HG03064 (cell line): ENCODE data around the gene RHBDL3.
"Not testable (repeated sequence)": the region's sequence is repeated elsewhere in the genome, so short reads cannot be mapped to it uniquely, and the experiment has no call there.

Experiments
- ATAC-seq: cut with Tn5 transposase; IDR thresholded peaks from one replicate; pipeline ENCODE4 v1.9.1; 2021; ENCODE audit warnings: low read depth; ENCODE audit not compliant: unreplicated experiment

The RHBDL3 gene

DNA sequence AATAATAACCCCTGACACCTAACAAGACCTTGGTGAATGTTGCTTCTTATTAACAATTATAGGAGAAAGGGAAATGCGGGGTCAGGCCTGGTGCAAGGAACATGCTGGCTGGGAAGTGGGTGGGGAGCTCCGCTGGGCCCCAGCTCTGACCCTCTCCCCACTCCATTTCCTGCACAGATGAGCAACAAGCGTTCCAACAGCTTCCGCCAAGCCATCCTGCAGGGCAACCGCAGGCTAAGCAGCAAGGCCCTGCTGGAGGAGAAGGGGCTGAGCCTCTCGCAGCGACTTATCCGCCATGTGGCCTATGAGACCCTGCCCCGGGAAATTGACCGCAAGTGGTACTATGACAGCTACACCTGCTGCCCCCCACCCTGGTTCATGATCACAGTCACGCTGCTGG lies 23.0 kb downstream of the RHBDL3 start:
- no peak for ATAC-seq

GRCh38 chr17:32289471-32290070 lies 23.9 kb downstream of the RHBDL3 start:
- no peak for ATAC-seq

DNA sequence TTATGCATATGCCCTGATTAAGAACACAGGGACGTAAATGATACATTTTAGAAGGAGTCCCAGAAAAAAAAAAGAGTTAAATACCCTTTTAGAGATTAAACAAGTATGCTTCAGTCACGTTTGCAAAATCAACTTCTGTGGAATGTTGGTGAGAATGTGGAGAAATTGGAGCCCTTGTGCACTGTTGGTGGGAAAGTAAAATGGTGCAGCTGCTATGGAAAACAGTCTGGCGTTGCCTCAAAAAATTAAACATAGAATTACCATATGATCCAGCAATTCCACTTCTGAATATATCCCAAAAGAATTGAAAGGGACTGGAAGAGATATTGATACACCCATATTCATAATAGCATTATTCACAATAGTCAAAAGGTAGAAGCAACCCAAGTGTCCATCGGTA lies 26.5 kb downstream of the RHBDL3 start:
- ATAC-seq, result no peak

DNA sequence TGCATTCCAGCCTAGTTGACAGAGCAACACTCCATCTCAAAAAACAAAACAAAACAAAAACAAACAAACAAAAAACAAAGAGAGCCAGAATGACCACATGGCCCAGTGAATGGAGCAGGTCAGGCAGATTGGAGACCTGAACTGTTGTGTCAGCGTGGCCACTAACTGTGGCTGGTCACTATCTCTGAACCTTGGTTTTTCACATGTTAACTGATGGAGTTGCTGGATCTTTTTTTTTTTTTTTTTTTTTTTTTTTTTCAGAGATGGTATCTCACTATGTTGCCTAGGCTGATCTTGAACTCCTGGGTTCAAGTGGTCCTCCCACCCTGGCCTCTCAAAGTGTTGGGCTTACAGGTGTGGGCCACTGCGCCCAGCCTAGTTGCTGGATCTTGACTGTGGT lies 31.8 kb downstream of the RHBDL3 start:
- no peak for ATAC-seq

- no peak for ATAC-seq
Measured at GRCh38 chr17:32297860-32298259, 32.2 kb downstream of the RHBDL3 start.

- no peak for ATAC-seq
Measured at GRCh38 chr17:32298298-32298697, 32.7 kb downstream of the RHBDL3 start.

GRCh38 chr17:32298721-32299579 lies 33.3 kb downstream of the RHBDL3 start:
- ATAC-seq, result no peak

GRCh38 chr17:32299580-32300164 lies 34.0 kb downstream of the RHBDL3 start:
- no peak for ATAC-seq

DNA sequence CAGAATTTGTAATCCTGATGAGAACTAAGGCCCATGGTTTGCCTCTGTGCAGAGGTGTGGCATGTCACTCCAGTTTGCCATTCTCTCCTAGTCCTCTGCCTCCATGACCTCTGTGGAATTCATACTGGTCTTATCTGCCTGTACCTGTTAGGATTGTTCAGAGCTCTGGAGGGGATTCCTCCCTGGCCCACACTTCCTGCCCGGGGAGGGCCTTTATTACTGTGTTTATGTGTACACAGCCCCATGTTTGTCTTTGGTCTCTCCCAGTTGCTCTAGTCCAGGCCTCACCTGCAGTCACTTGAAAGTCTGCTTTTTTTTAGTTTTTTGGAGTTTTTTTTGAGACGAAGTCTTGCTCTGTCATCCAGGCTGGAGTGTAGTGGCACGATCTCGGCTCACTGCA lies 36.4 kb downstream of the RHBDL3 start:
- ATAC-seq, result no peak

DNA sequence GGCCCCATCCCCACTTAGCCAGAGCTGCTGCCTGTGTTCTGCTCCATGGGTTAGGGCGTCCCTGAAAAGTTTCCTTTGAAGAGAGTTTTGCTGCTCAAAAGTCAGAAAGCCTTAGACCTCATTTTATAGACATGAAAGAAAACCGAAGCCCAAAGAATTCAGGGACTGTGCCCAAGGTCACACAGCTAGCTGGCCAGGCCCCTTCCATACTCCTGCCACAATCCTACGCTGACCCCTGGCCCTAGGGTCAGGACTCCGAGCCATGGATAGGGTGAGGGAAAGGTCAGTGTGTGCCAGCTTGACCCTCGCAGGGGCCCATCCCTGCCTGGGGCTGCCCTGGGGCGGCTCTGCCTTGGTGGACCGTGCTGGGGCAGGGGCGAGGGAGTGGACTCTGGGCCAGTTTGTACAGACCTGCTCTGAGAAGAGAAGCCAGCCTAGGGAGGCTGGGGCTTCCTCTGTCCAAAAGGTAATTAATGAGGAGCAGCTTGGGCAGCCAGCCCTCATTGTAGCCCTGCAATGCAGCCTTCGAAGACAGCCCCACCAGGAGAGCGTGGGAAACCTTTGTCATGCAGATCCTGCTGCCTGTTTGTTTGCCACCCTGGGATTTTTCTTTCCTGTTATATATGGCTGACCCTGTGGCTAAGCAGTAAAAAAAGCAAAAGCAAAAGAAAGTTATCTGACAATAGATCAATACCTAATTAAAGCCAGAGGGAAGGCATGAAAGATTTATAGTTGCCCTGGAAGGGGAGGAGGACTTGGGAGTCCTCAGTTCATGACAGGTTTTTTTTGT lies 37.4 kb downstream of the RHBDL3 start:
- no peak for ATAC-seq

DNA sequence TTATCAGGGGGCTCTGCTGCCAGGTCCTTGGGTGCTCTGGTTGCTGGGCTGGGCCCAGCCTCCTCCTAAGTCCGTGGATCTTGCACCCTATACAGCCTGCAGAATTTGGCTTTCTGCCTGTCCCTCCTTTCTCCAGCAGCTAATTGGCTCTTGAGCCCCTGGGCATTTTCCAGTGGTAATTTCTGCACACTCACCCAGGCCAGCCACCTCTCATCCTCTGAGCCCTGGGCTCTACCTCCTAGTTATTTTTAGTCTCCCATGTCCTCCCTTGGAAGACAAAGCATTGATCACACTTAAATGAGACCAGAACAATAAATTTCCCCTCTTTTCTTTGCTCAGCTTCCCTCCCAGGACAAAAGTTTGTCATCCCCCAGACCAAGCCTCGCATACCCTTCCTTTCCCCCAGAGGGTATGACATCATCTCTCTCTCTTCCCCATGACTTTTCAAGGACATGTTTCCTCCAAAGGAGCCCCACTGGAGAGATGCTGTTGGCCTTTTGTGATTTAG lies 38.2 kb downstream of the RHBDL3 start:
- no peak for ATAC-seq

- no peak for ATAC-seq
Measured at GRCh38 chr17:32305049-32305448, 39.4 kb downstream of the RHBDL3 start.

DNA sequence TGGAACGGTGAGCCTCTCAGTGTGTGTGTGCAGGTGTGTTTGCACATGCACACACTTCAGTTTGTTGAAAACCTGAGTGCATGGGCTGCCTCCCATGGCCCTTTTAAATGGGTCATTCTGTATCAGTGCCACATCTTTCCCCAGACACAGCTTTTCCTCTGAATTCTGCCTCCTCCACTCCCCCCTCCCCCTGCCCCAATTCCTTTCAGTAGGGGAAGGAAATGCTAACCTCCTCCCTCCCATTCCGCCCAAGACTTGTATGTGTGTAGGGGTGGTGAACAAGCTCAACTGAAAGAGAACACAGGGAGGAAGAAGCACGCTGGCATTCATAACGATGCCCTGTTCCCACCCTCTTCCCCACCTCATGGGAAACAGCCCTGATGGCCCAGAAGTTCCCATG lies 42.0 kb downstream of the RHBDL3 start:
- no peak for ATAC-seq

DNA sequence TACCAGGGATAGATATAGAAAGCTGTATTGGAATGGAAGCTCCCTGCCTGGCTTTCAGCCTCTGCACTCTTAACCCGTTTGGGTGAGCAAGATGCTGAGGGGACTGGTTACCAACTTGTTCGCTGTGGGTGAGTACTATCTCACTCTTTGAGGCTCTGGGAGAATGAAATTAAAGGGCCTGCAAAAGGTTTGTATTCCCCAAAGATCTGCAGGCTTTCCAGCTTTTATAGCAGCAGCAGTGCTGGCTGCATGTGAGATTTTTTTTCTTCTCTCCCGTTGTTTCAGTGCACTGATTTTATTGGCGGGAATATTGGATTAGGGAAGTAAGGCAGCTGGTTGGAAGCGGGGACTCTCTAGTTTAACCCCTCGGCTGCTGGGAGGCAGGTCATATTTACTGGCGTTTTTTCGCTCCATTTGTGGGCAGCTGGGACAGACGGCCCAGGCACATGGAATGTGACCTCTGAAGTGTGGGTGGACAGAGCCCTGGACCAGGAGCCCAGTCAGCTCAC lies 45.5 kb downstream of the RHBDL3 start:
- no peak for ATAC-seq

DNA sequence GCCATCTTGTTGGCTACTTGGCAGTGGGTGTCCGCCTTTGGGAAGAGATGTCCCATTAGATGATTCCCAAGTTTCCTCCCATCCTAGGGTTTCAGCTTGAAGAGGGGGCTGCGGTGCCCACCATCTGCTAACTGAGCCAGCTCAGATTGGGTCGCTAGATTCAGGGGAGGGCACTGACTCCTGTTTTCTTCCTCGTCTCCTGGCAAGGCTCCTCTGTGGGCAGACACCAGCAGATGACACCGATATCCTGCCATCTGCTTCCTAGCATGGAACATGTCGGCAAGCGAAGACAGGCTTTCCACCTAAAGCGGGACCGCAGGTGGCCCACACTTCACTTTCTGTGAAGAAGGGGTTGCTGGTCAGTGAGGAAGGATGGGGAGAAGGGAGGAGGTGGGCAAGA lies 49.0 kb downstream of the RHBDL3 start:
- ATAC-seq, result no peak

DNA sequence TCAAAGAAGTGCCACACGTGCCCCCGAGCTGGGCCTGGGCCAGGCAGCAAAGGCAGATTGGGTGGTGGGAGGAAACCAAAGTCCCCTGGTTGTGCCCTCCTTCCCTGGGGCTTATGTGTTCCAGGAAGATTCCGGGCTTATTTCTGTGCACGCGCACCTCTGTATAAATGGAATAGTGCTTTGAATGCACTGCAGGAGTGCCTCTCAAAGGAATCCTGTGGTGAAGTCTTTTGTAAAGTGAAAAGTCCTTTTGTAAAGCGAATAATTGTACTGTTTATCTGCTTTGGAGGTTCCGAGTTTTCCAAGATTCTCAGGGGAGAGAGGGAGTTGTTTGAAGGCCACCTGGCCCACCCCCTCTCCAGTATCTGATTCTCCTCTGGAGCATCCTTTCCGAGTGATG lies 49.5 kb downstream of the RHBDL3 start:
- no peak for ATAC-seq

- ATAC-seq, result not testable (repeated sequence)
Measured at GRCh38 chr17:32316653-32317052, 51.0 kb downstream of the RHBDL3 start.

DNA sequence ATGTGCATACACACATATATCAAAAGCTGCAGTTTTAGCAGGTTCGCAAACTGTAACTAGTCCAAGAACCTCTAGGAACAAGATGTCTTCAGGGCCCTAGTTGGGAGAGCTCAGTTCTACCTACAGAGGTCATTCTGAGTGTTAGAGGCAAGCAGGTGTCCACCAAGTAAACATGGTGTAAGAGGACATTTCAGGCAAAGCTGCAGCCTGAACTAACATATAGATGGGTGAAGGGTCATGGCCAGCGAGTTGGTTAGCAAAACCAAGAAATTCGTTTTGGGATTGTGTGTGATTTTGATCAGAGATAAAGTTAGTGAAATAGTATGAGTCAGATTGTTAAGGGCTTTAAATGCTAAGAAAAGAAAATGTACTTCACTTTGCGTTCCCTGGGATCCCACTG lies 51.7 kb downstream of the RHBDL3 start:
- ATAC-seq, result no peak

- ATAC-seq, result no peak
Measured at GRCh38 chr17:32318071-32318470, 52.4 kb downstream of the RHBDL3 start.

DNA sequence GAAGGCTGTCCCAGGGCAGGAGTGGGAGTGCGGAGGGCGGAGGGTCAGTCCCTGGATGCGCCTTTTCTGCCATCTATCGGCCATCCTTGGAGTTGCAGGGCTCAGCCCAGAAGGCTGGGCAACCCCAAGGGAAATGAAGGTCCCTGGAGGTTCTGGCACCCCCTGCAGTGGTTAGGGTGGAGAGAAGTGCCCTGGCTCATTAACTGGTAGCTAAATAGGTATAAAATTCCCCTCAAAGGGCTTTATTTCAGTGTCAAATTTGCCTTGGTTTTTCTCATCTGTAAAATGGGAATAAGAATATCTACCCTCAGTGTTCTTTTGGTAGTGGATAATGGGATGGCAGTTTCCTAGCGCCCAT lies 53.9 kb downstream of the RHBDL3 start:
- ATAC-seq, result no peak

DNA sequence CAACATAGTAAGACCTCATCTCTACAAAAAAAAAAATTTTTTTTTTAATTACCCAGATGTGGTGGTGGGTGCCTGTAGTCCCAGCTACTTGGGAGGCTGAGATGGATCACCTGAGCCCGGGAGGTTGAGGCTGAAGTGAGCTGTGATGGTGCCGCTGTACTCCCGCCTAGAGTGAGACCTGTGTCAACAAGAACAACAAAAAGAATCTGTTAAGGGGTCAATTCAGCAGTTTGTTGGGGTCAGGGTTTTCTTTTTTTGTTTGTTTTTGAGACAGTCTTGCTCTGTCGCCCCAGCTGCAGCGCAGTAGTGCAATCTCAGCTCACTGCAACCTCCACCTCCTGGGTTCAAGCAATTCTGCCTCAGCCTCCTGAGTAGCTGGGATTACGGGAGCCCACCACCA lies 54.4 kb downstream of the RHBDL3 start:
- ATAC-seq, result not testable (repeated sequence)
